Activated CD8-positive, alpha-beta memory T cell treated with anti-CD3 and anti-CD28 coated beads for 1 hour (primary cell): ENCODE measurements around the gene CPPED1.

Source experiments
- DNase-seq, 2 donors: peaks; one replicate each; pipeline ENCODE4 v3.0.0-alpha.2; 2020; ENCODE audit warnings: low read depth in 1 of 2; ENCODE audit errors: extremely low read depth in 1 of 2

Gene CPPED1

DNA sequence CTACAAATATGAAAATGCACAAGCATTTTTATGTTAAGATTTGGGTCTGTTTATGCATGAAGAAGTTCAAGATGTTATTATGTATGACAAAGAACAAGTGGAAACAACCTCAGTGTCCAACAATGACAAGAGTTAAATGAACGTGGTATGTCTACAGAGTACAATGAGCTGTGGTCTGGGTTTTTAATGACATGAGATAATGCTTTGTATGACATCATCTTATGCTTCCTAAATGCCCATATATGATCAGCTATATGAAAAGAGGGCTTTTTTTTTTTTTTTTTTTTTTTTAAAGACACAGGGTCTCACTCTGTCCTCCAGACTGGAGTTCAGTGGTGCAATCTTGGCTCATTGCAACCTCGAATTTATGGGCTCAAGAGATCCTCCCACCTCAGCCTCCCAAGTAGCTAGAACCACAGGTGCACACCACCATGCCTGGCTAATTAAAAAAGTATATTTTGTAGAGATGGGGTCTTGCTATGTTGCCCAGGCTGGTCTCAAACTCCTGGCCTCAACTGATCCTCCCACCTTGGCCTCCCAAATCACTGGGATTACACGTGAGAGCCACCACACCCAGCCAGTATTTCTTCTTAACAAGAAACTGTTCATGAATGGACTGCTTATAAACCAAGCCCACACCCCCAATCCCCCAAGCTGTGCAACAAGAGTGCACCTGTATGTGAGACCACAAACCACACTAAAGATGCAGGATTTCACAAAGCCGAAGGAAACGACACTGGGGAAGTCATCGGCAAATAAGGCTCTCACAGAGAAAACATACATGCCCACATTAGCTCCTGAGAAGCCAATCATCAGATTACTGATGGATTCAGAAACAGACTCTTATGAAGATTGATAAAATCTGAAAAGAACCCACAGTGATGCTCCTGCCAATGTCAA is 114.5 kb downstream of the CPPED1 start:
- no peak for DNase-seq

DNA sequence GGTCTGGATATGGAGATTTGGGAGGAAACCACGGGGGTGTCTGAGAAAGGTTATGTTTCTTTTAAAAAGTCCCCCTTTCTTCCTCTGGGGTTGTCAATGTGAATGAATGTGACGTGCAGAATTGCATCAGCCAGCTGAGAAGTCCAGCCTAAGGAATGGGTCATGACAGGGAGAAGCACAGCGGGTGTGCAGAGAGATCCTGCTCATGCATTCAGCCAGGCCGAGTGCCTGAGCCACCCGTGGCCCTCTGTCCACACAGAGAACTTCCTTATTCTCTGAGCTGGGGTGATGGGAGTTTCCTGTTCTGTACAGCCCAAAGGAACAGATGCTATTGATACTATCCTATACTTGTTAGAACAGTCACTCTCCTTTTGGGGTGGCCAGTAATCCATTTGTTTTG is 117.9 kb downstream of the CPPED1 start:
- no peak for DNase-seq

DNA sequence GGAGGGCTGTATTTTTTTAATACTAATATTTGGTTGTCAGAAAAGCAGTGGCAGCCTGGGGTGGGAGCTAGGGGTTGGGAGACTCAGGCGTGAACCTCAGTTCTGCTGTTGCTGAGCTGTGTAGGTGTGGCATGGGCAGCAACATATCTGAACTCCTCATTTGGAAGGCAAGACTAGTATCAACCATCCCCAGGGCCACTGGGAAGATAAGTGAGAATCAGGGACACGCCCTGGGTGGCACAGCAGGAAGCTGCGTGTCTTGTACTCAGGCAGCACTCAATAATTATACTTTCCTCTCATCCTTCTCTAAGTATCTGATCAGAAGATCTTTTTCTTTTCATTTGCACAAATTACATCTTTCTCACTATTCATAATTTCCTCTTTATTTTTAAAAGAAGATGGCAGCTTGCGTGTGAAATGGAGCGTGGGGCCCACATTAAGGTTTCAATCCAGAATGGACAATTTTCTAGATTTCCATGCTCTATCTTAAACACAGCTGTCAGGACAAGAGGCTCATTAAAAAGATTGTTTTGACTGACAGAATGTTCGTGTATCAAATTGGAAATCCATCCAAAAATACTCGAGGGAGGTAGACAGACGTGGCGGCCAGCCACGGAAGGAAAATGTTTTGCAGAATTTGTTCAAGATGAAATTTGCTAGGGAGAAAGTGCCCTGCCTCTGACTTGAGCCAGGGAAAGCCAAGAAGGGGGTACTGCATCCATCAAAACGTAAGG is 121.1 kb downstream of the CPPED1 start:
- DNase-seq = no peak

DNA sequence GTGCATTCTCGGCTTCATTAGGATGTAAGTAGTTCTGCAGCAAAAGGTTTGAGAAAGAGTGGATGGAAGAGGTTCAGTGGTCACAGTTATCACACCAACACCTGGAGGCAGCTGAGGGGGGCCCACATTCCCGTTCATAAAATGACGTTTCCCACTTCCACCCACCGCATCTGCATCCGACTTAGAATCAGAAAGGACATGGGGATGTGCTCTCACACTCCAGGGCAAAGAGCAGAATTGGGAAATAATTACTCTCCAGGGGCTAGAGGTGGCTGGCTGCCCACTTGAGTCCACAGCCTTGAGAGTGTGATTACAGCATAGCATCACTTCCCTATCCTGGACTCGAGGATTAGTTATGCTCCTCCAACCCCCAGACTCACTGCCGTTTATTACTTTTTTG is 122.0 kb downstream of the CPPED1 start:
- DNase-seq = no peak

DNA sequence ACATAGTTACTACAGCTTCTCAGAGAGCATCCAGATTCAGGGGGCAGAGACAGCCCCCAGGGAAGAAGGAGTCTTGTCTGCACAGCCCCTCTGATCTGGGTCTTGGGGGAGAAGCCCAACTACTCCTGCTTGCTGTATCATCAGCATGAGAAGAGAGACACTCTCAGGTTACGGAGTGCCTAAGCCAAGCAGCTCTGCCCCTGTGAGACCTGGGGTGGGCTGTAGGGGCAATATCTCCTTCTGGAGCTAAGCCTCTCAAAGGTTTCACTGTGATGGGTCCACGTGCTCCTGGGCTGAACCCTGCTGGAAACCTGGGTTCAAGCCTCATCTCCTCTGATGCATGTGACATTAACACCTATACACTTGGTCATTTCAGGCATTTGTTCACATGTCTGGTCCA is 123.2 kb downstream of the CPPED1 start:
- no peak for DNase-seq

DNA sequence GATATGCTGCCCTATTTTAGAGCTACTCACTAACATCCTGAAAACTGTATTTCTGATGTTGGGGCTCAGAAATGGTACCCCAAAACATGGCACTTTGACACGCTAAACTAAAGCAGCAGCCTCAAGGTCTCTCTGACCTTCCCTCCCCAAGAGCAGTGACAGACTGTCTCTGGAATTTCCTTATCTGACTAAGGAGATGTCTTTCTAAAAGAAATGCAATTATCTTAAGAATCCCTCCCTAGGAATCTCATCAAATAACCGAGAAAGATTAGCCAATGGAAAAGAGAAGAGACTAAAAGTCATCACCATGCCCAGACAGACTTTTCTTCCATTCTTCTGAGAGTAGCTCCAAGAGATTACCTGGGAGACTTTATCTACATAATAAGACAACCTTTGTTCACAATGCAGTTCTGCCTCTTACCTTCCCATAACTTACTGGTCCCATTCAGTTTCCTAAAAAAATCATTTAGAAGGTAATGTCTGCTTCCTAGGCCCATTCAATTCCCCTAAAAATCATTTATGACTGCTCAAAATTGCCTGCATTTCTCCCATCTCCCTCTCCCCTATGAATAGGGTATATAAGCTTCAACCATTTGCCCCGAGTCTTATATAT is 123.9 kb downstream of the CPPED1 start:
- no peak for DNase-seq

DNA sequence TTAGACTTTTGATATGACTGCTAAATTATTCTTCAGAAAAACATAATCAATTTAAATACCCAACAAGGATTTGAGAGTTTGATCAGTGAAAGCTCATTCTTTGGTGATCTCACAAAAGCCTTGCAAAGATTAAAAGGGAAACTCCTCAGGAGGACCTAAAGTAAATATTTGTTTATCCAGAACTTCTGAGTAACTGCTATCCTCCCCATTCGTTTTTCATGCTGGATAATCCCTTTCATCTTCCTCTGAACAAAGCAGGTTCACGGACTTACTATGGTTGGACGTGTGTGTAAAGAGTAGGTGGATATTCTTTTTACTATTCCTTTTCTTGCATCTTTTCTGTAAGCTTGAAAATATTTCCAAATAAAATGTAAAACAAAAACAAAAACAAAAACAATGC is 124.7 kb downstream of the CPPED1 start:
- no peak for DNase-seq

DNA sequence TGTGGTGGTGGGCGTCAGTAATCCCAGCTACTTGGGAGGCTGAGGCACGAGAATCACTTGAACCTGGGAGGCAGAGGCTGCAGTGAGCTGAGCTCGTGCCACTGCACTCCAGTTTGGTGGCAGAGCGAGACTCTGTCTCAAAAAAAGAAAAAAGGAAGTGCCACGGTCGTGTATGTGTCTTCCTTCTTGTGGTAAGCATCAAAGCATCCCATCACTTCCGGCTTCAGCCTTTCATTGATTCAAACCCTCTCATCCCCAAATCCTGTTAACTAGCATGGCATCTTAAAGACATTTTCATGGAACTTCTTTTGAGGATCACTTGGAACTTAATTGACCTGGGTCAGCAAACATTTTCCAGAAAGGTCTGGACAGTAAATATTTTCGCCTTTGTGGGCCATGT is 126.2 kb downstream of the CPPED1 start:
- no peak for DNase-seq

DNA sequence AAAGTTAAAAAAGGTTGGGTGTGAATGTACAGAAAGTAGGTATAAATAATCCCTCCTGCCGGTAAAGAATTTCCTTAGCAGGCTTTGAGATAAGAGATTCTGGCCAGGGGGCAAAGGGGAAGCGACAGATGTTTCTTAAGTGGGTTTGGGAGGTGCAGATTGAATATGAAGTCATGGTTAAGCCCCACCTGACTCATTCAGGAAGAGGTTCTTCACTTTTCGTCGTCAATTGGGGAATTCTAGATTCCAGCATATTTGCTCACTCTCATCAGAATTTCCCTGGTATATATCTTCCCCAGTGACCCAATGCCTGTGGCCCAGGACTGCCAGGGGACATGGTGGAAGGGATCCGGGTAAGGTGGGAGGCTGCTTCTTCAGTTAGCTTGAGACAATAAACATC is 127.8 kb downstream of the CPPED1 start:
- DNase-seq = no peak

DNA sequence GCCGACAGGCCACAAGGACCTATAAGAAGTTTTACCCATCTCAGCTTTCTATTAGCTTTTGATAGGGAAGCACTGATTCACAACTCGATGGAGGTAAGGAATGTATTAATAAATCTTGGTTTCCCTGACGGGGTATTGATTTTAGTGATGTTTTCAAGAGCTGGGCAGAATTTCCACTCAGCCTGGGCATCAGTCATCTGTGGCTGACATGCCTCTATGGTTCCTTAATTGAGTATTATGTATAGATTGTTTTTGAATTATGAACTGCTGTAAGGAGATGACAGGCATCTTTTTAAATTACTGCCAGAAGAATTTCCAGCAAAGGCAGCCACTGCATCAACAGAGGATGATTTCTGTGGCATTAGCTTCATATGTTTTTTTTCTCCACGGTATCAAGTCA is 128.6 kb downstream of the CPPED1 start:
- DNase-seq = no peak

DNA sequence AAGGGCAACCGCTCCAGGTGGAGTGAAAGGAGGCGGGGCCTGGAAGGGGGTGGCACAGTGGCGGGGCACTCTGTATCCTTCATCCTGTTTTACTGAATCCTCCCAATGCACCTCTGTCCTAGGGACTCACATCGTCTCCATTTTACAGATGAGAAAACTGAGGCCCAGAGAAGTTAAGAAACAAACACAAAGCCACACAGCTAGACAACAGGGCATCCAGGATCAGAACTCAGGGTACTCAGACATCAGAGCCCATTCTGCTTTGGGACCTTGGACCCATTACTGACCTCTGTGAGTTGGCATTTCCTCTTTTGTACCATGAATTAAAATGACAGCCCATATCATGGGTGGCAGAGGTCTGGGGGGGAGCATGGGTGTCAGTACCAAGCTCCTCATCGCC is 129.2 kb downstream of the CPPED1 start:
- no peak for DNase-seq

DNA sequence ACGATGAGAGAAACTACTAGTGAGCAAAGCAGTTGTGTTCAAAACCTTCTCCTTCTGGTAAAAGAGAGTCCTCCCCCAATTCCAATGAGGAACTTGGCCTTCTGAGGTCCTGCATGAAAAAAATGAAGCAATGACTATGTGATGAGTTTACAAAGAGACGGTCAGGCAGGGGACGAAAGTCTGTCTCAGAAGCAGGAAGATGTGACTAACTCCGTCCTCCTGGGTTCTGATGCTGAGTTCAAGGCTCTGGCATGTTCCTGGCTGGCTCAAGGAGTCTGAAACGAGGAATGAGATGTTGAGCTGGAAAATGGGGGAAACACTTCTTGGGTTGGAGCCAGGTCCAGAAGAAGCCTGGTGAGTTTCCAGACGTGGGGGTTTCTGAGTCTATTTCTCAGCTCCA is 129.6 kb downstream of the CPPED1 start:
- DNase-seq = no peak

DNA sequence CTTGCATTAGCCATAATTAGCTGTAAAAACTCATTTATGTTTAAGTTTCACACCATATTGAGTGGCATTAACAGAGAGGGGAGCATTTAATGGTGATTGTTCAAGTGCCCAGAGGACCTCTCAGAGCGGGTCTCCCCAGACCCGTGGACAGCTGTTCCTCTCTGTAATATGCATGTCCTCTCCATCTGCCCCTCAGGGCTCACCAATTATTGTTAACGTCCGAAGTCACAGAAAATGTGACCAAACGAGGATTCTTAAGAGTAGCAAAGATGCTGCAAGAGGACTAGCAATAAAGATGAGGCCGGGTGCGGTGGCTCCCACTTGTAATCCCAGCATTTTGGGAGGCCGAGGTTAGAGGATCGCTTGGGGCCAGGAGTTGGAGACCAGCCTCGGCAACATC is 130.2 kb downstream of the CPPED1 start:
- DNase-seq = no peak

DNA sequence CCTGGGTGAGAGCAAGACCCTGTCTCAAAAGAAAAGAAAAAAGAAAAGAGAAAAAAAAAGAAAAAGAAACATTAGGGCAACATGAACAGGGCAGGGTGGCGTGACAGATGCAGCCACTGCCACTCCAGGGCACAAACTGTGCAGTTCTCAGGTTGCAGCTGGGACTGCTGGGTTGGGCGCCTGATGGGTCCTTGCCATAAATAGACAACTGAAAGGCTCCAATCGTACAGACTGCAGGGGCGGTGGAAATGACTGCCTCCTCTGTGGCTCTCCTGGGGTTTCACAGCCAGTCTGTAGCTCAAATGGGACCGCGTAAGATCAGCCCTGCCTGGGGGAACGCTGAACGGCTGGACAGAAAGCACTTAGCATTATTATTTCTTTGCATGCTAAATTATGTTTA is 130.7 kb downstream of the CPPED1 start:
- DNase-seq = no peak

DNA sequence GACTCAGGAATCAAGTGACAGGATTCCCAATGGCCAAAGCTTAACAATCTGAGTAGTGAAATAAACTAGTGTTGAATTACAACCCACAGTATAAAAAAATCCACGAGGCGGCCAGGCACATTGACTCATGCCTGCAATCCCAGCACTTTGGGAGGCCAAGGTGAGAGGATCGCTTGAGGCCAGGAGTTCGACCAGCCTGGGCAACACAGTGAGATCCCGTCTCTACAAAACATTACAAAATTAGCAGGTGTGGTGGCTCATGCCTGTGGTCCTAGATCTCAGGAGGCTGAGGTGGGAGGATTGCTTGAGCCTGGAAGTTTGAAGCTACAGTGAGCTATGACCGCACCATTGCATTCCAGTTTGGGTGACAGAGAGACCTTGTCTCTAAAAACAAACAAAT is 133.8 kb downstream of the CPPED1 start:
- no peak for DNase-seq

DNA sequence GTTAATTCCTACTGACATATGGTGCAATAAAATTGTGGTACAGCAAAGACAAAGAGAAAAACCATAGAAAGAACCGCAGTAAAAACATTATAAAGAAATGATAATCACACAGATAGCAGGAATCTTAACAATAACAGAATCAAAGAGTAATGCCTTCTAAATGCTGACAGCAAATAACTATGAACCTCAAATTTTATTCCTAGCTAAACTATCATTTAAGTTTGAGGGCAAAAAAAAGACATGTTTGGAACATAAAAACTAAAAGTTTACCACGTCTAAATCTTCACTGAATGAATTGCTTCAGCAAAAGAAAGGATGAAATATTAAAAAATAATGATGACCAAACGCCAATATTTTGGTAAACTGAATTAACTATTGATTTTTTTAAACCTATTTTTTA is 135.8 kb downstream of the CPPED1 start:
- no peak for DNase-seq

DNA sequence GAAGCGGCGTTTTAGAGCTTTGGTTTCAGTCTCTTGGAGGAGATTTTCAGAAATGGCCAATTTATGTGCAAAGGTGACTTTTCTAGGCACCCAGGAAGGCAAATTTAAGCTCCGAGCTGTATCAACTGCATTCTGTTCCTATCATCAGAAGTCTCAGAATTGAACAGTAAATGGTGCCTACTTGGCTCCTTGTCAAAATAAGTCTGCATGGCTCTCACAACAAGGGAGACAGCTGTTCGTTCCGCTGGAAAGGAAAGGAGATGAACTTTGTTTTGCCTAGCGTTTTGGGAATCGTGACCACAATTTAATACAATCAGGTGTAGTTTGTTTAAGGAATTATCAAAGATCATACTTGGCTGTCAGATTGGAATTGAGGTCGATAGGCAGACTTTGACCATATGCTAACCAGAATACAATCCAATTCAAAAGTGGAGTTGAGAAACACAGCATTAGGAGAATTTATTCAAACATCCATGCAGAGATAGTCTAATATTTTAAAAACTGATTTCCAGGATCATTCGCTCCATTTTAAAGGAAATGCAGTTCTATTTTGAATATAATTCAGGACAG is 139.4 kb downstream of the CPPED1 start:
- DNase-seq = no peak

DNA sequence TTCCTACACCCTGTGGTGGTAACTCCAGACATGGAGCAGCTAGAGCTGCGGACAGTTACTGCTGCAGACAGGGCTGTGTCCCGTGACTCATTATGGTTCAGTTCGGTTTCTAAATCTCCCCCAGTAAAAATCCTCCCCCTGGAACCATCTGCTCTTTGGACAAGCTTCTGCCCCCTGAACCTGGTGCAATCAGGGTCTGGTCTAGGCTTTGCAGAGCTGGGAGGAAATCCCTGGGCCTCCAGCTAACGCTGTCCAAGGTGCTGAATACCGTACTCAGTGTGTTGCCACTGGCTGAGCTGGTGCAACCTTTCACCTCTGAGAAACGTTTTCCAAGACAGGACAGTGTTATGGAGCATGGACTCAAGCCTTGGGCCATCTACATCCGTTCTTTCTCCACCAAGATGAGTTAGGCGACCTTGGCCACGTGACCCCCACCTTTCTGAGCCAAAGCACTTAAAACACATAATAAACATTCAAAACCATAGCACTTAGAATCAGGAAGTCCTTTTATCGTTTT is 142.0 kb downstream of the CPPED1 start:
- no peak for DNase-seq

DNA sequence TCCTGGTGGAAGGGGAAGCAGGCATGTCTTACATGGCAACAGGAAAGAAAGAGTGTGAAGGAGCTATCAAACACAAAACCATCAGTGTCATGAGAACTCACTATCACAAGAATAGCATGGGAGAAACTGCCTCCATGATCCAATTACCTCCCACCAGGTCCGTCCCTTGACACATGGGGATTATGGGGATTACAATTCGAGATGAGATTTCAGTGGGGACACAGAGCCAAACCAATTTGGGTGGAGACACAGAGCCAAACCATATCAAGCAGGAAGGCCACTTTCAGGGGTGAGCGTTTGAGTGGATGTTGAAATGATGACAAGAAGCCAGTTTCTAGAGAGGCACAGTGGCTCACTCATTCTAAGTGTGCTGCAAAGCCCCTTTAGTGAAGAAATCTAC is 143.8 kb downstream of the CPPED1 start:
- DNase-seq = no peak

DNA sequence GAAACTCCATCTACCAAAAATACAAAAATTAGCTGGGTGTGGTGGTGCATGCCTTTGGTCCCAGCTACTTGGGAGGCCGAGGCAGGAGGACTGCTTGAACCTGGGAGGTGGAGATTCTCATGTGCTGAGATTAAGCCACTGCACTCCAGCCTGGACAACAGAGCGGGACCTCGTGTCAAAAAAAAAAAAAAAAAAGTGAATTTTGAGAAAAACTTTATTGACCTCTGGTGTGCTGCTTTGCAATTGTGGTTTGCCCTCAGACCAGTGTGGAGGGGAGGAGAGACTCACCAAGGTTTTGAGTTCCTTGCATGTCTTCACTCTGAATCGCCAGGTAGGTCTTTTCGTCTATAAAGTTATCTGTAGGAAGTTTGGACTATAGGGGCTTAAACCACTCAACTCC is 145.2 kb downstream of the CPPED1 start:
- DNase-seq = no peak

DNA sequence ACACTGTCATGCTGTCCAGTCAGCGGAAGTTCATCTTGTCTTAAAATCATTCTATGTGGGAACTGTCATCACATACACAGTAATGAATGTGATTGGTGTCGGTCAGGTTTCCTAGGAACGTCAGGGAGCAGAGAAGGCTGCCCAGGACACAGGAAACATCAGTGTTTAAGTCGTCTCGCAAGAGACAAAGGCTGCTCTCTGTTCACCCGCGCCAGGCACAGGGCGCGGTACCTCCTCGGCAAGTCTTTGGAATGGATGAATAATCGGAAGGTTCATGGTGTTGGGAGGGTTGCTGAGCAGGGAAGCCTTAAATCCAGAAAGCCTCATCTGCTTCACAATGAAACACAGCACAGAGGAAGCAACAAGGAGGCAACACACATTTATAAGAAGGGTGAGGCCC is 148.2 kb downstream of the CPPED1 start:
- no peak for DNase-seq
